ENCODE data around the gene LAMB1. TPM values are rescaled to one million over a fixed set of nuclear protein-coding genes. Genes with fewer than 3 reads are reported as not detected.
A peak's percentile ranks its signal among the peaks of the same experiment; 100 is the strongest.

Gene LAMB1
- total RNA-seq: 100 to 1,000 TPM in 1 of 4 donors, 10 to 100 TPM in 3; 76.7 to 216 (median 84.6) TPM

GRCh38 chr7:108002726-108003598 lies at the start of gene LAMB1:
TSS of gene LAMB1 (minus strand) at chr7:108003161. CDS start at chr7:108002885, 276 bp downstream.
- peak in 1 of 2 donors; percentile 83 for DNase-seq (ENCODE audit: low spot score in 2 of 2)
- H3K9me3 ChIP-seq: no peaks in the 10 kb centered on the region
- peak within 1 kb of the TSS; percentile 61 for H3K27ac ChIP-seq
- peaks cover 10% of the 10 kb centered on the region for H3K27me3 ChIP-seq
- peak in 1 of 2 donors; percentile 14 for TF ChIP-seq POLR2A (IDR thresholded peaks at IDR 0.05)
- TF ChIP-seq, protein P1, sequence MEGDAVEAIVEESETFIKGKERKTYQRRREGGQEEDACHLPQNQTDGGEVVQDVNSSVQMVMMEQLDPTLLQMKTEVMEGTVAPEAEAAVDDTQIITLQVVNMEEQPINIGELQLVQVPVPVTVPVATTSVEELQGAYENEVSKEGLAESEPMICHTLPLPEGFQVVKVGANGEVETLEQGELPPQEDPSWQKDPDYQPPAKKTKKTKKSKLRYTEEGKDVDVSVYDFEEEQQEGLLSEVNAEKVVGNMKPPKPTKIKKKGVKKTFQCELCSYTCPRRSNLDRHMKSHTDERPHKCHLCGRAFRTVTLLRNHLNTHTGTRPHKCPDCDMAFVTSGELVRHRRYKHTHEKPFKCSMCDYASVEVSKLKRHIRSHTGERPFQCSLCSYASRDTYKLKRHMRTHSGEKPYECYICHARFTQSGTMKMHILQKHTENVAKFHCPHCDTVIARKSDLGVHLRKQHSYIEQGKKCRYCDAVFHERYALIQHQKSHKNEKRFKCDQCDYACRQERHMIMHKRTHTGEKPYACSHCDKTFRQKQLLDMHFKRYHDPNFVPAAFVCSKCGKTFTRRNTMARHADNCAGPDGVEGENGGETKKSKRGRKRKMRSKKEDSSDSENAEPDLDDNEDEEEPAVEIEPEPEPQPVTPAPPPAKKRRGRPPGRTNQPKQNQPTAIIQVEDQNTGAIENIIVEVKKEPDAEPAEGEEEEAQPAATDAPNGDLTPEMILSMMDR (IDR thresholded peaks at IDR 0.05): no peak
- H3K4me3 ChIP-seq: peak within 1 kb of the TSS; percentile 83
- H3K36me3 ChIP-seq: peaks cover 3% of the 10 kb centered on the region
- peaks cover 39% of the 10 kb centered on the region for H3K4me1 ChIP-seq
- WGBS: under 1% methylated on average over 31 of the region's 75 CpGs

- TF ChIP-seq POLR2A (IDR thresholded peaks at IDR 0.05) (no peak), EP300 (IDR thresholded peaks at IDR 0.05) (no peak), POLR2AphosphoS5 (IDR thresholded peaks at IDR 0.05) (no peak)
- TF ChIP-seq, protein P1 (IDR thresholded peaks at IDR 0.05): no peak
- Histone ChIP-seq H3K27me3 (no peaks in the 10 kb centered on the region), H3K27ac (no peak overlapping the region), H3K4me1 (no peaks in the 10 kb centered on the region), H3K9me3 (no peaks in the 10 kb centered on the region), H3K36me3 (no peaks in the 10 kb centered on the region), H3K4me3 (no peak overlapping the region)
- DNase-seq (ENCODE audit: low spot score in 2 of 2): no peak
- 90% methylated on average over 1 of the region's 1 CpG for WGBS
These were observed 48.5 kb upstream of the LAMB1 start for GRCh38 chr7:108051454-108051853.

DNA sequence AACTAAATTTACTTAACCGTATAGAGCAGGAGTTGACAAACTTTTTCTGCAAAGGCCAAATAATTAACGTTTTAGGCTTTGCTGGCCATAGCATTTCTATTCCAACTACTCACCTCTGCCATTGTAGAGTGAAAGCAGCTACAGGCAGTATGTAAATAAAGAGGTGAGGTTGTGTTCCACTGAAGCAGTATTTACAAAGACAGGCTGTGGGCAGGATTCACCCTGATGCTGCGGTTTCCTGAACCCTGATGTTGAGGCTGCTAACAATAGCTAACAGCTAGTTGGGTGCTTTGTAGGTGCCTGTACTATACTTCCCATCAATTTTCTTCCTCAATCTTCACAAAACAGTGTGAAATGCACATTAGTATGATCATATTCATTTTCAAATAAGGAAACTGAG lies 47.0 kb upstream of the LAMB1 start:
- Histone ChIP-seq H3K27ac (no peak overlapping the region), H3K4me3 (no peak overlapping the region), H3K4me1 (no peaks in the 10 kb centered on the region), H3K9me3 (no peaks in the 10 kb centered on the region), H3K27me3 (no peaks in the 10 kb centered on the region), H3K36me3 (no peaks in the 10 kb centered on the region)
- no peak for TF ChIP-seq POLR2AphosphoS5 (IDR thresholded peaks at IDR 0.05)
- TF ChIP-seq EP300 (IDR thresholded peaks at IDR 0.05): no peak
- TF ChIP-seq, protein P1 (IDR thresholded peaks at IDR 0.05): no peak
- no peak for TF ChIP-seq POLR2A (IDR thresholded peaks at IDR 0.05)
- no peak for DNase-seq (ENCODE audit: low spot score in 2 of 2)
- WGBS: 92% methylated on average over 3 of the region's 3 CpGs

GRCh38 chr7:108048422-108048821 lies 45.5 kb upstream of the LAMB1 start:
- WGBS: 99% methylated on average over 3 of the region's 3 CpGs
- no peaks in the 10 kb centered on the region for H3K27me3 ChIP-seq
- no peaks in the 10 kb centered on the region for H3K9me3 ChIP-seq
- no peak overlapping the region for H3K4me3 ChIP-seq
- H3K27ac ChIP-seq: no peak overlapping the region
- no peaks in the 10 kb centered on the region for H3K36me3 ChIP-seq
- TF ChIP-seq POLR2AphosphoS5 (IDR thresholded peaks at IDR 0.05) (no peak), EP300 (IDR thresholded peaks at IDR 0.05) (no peak)
- DNase-seq (ENCODE audit: low spot score in 2 of 2): no peak
- H3K4me1 ChIP-seq: no peaks in the 10 kb centered on the region

- Histone ChIP-seq H3K9me3 (no peaks in the 10 kb centered on the region), H3K36me3 (no peaks in the 10 kb centered on the region), H3K27ac (no peak overlapping the region), H3K27me3 (no peaks in the 10 kb centered on the region), H3K4me1 (no peaks in the 10 kb centered on the region), H3K4me3 (no peak overlapping the region)
- 62% methylated on average over 6 of the region's 6 CpGs for WGBS
- TF ChIP-seq, protein P1 (IDR thresholded peaks at IDR 0.05): no peak
- TF ChIP-seq POLR2AphosphoS5 (IDR thresholded peaks at IDR 0.05) (no peak), EP300 (IDR thresholded peaks at IDR 0.05) (no peak), POLR2A (IDR thresholded peaks at IDR 0.05) (no peak)
- DNase-seq (ENCODE audit: low spot score in 2 of 2): no peak
These were observed 44.1 kb upstream of the LAMB1 start for GRCh38 chr7:108046952-108047506.

Data from suprapubic skin (tissue), 4 donors.